A549 (cell line): ENCODE data around the gene SLC2A13. TPM values are rescaled to one million over a fixed set of nuclear protein-coding genes. Genes with fewer than 3 reads are reported as not detected.

ENCODE experiments used
- ATAC-seq, 2 experiments: fragments of 200-7000 bp in 1 of 2; fragments of >200 bp in 1 of 2; cut with Nextera tagmentation in 1 of 2; cut with Tn5 transposase in 1 of 2; 3 replicates each; pipeline versions ENCODE4 v1.8.0 to v1.9.1; 2018 to 2020; ENCODE audit warnings: mild to moderate bottlenecking in 1 of 2, moderate library complexity in 1 of 2
- CTCF ChIA-PET: fragments of 300-600 bp; sonication (Branson Sonifier 250); formaldehyde crosslinking; extraction: SDS; loops from one replicate; lab custom pipeline; 2021; ENCODE audit warnings: antibody characterized with exemption, inconsistent platforms; lab: Yijun Ruan, JAX
- POLR2A ChIA-PET: fragments of 350-600 bp; formaldehyde crosslinking; extraction: SDS; loops from one replicate; lab custom pipeline; 2021; ENCODE audit warnings: antibody characterized with exemption, inconsistent platforms; lab: Yijun Ruan, JAX
- DNase-seq, 2 experiments: peaks; one replicate each; pipeline versions ENCODE4 v3.0.0 to v3.0.0-alpha.2; 2011 to 2016; ENCODE audit warnings: low read depth in 1 of 2, low spot score in 1 of 2
- FAIRE-seq: peaks from 2 replicates; lab custom pipeline; 2011; peaks lifted over from hg19 to GRCh38; lab: Jason Lieb, UNC
- H3K27ac ChIP-seq, 2 experiments: fragments of >200 bp; sonication (Bioruptor Twin); formaldehyde crosslinking; 3 replicates each; pipeline ENCODE4 v1.5.1; 2016 to 2017
- H3K4me1 ChIP-seq: fragments of >200 bp; sonication (Bioruptor Twin); formaldehyde crosslinking; 3 replicates; pipeline ENCODE4 v1.6.1; 2016
- H3K4me2 ChIP-seq: fragments of >200 bp; sonication (Bioruptor Twin); formaldehyde crosslinking; 3 replicates; pipeline ENCODE4 v1.6.1; 2016
- H3K4me3 ChIP-seq: fragments of >200 bp; sonication (Bioruptor Twin); formaldehyde crosslinking; 3 replicates; pipeline ENCODE4 v1.5.1; 2016
- H3K9me3 ChIP-seq: fragments of >200 bp; sonication (Bioruptor Twin); formaldehyde crosslinking; 3 replicates; pipeline ENCODE4 v1.6.1; 2016
- EHF ChIP-seq: fragments of 250-450 bp; sonication (Bioruptor Pico); IDR thresholded peaks from 2 replicates; pipeline ENCODE4 v1.5.0; 2020; ENCODE audit warnings: mild to moderate bottlenecking
- KDM1A ChIP-seq: fragments of 200-600 bp; sonication (generic); IDR thresholded peaks from 2 replicates; pipeline ENCODE4 v1.6.1; 2016; ENCODE audit warnings: low read depth, mild to moderate bottlenecking
- NPAS2 ChIP-seq: fragments of 250-450 bp; sonication (Bioruptor Pico); IDR thresholded peaks from 2 replicates; pipeline ENCODE4 v1.8.0; 2022; ENCODE audit warnings: mild to moderate bottlenecking, moderate library complexity, borderline replicate concordance
- RARB ChIP-seq: fragments of 250-450 bp; sonication (Bioruptor Pico); IDR thresholded peaks from 2 replicates; pipeline ENCODE4 v1.8.0; 2021; ENCODE audit warnings: mild to moderate bottlenecking, moderate library complexity
- WGBS: methylation state at CpG from one replicate; pipeline ENCODE4 v1.1.6; 2017; ENCODE audit errors: missing lambda C conversion rate; 5-methylcytosine and 5-hydroxymethylcytosine counted together
- polyA plus RNA-seq, 4 experiments: library from polyadenylated mRNA; depleted of rRNA in 3 of 4; stranded (reverse); fragments of >200 nt; fragmentation: RNase III in 1 of 4; extraction: RNeasy Plus Mini Kit Qiagen cat#74134 plus additional on column Dnase treatment in 1 of 4; gene quantifications; 2 replicates in 3 of 4; 3 replicates in 1 of 4; pipeline ENCODE4 v1.2.3, GENCODE V29; 2011 to 2017
- small RNA-seq, 6 experiments: library from RNA; depleted of rRNA; stranded (forward); fragments of <200 nt; gene quantifications; one replicate each; pipeline ENCODE3, GENCODE V24; 2012
- TF ChIP-seq, protein P1 (sequence below): fragments of 450-650 bp; IDR thresholded peaks from 2 replicates; pipeline ENCODE4 v1.6.1; 2014; ENCODE audit warnings: antibody characterized with exemption
- TF ChIP-seq, protein P2 (sequence below): fragments of >200 bp; sonication (Bioruptor Twin); formaldehyde crosslinking; IDR thresholded peaks from 3 replicates; pipeline ENCODE4 v1.5.1; 2016

SLC2A13 gene
- polyA plus RNA-seq, 2 of the 4 experiments (the other 2 are of a cell fraction) = 4.5 to 8.2 TPM

DNA sequence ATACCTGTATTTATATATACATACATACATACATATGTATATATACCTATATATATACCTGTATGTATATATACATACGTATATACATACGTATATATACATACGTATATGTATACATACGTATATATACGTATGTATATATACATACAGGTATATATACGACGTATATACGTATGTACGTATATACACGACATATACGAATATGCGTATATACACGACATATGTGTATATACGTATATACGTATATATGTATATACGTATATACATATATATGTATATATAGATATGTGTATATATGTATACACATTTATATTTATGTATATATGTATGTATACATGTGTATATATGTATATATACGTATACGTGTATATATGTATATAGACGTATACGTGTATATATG is 393.5 kb downstream of the SLC2A13 start:
- H3K4me2 ChIP-seq = no peak overlapping the region
- CTCF ChIA-PET = no interaction called here
- DNase-seq (no peak), FAIRE-seq (no peak), ATAC-seq (no peak)
- no peaks in the 10 kb centered on the region for H3K4me1 ChIP-seq
- TF ChIP-seq NPAS2 (CRISPR knock-in tag) = 0 out of 2 replicates have a peak, but pooled peaks have one; percentile 18
- TF ChIP-seq RARB = no peak
- no peak for TF ChIP-seq EHF (CRISPR knock-in tag)
- TF ChIP-seq, protein P1, sequence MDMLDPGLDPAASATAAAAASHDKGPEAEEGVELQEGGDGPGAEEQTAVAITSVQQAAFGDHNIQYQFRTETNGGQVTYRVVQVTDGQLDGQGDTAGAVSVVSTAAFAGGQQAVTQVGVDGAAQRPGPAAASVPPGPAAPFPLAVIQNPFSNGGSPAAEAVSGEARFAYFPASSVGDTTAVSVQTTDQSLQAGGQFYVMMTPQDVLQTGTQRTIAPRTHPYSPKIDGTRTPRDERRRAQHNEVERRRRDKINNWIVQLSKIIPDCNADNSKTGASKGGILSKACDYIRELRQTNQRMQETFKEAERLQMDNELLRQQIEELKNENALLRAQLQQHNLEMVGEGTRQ = no peak
- TF ChIP-seq, protein P2, sequence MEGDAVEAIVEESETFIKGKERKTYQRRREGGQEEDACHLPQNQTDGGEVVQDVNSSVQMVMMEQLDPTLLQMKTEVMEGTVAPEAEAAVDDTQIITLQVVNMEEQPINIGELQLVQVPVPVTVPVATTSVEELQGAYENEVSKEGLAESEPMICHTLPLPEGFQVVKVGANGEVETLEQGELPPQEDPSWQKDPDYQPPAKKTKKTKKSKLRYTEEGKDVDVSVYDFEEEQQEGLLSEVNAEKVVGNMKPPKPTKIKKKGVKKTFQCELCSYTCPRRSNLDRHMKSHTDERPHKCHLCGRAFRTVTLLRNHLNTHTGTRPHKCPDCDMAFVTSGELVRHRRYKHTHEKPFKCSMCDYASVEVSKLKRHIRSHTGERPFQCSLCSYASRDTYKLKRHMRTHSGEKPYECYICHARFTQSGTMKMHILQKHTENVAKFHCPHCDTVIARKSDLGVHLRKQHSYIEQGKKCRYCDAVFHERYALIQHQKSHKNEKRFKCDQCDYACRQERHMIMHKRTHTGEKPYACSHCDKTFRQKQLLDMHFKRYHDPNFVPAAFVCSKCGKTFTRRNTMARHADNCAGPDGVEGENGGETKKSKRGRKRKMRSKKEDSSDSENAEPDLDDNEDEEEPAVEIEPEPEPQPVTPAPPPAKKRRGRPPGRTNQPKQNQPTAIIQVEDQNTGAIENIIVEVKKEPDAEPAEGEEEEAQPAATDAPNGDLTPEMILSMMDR = no peak
- no peak for TF ChIP-seq KDM1A
- H3K4me3 ChIP-seq = no peak overlapping the region
- H3K27ac ChIP-seq = no peak overlapping the region
- POLR2A ChIA-PET = no interaction called here
- 93% methylated on average over 20 of the region's 20 CpGs for WGBS
- peaks cover 3% of the 10 kb centered on the region; the same call in 1 of the 3 replicates for H3K9me3 ChIP-seq

Small RNA genes lying within 50 kb of the gene (small RNA-seq; reads per million reads assigned to genes)
- gene RF00414 = 0 reads per million in 6 experiments

Other genes starting within 250 kb of the SLC2A13 start
- gene LRRK2, start 118.9 kb upstream of the SLC2A13 start, polyA plus RNA-seq (2011; rRNA removed) = 18.1 and 20.4 TPM in 2 replicates
- 3.1 to 5.3 TPM (median 5.2 TPM) in 3 replicates for gene LRRK2, start 118.9 kb upstream of the SLC2A13 start, polyA plus RNA-seq (2017; fragmentation: RNase III; extraction: RNeasy Plus Mini Kit Qiagen cat#74134 plus additional on column Dnase treatment)